Ascending aorta (tissue), 2 donors: ENCODE measurements around the gene SHLD1. TPM values are rescaled to one million over a fixed set of nuclear protein-coding genes. Genes with fewer than 3 reads are reported as not detected.
"Not testable (repeated sequence)": the region's sequence is repeated elsewhere in the genome, so short reads cannot be mapped to it uniquely, and the experiment has no call there.

Experiments
- DNase-seq, 2 donors: peaks; one replicate each; pipeline ENCODE4 v3.0.0-alpha.2; 2019; ENCODE audit warnings: low spot score in 2 of 2
- H3K27ac ChIP-seq, 2 donors: fragments of 200-600 bp; sonication (generic); one replicate each; pipeline ENCODE4 v1.5.1; 2016 to 2017; ENCODE audit warnings: mild to moderate bottlenecking in 1 of 2
- H3K27me3 ChIP-seq: fragments of 200-600 bp; sonication (generic); one replicate; pipeline ENCODE4 v1.5.1; 2017
- H3K36me3 ChIP-seq, 2 donors: fragments of 200-600 bp; sonication (generic); one replicate each; pipeline ENCODE4 v1.5.1; 2016
- H3K4me1 ChIP-seq, 2 donors: fragments of 200-600 bp; sonication (generic); one replicate each; pipeline ENCODE4 v1.5.1; 2016 to 2017; ENCODE audit warnings: mild to moderate bottlenecking in 1 of 2
- H3K4me3 ChIP-seq, 2 donors: fragments of 200-600 bp; sonication (generic); one replicate each; pipeline ENCODE4 v1.5.1; 2016 to 2017; ENCODE audit warnings: mild to moderate bottlenecking in 1 of 2
- H3K9me3 ChIP-seq, 2 donors: fragments of 200-600 bp; sonication (generic); one replicate each; pipeline ENCODE4 v1.5.1; 2016
- CTCF ChIP-seq, 3 experiments: fragments of 200-600 bp in 2 of 3; fragments of 450-650 bp in 1 of 3; sonication (generic) in 2 of 3; IDR thresholded peaks; one replicate each; pipeline ENCODE4 v1.5.1; 2016 to 2019; ENCODE audit warnings: antibody characterized with exemption in 3 of 3, mild to moderate bottlenecking in 1 of 3, moderate library complexity in 1 of 3
- intact Hi-C: fragments of 100-400 bp; cut with DNase I; formaldehyde crosslinking; loops from one replicate; pipeline ENCODE4 v1.15.1; 2023
- total RNA-seq: library from RNA; depleted of rRNA; stranded (reverse); fragments of >200 nt; gene quantifications from one replicate; pipeline ENCODE4 v1.1.0, GENCODE V29; 2016

SHLD1 gene
- total RNA-seq, 1 donor from 2014 or later = not detected

- DNase-seq = no peak
- H3K4me1 ChIP-seq = no peaks in the 10 kb centered on the region
- H3K27ac ChIP-seq = no peak overlapping the region
- intact Hi-C loops = no loop called here
- no peak overlapping the region for H3K4me3 ChIP-seq
- no peaks in the 10 kb centered on the region for H3K9me3 ChIP-seq
- no peaks in the 10 kb centered on the region for H3K27me3 ChIP-seq
- no peak for TF ChIP-seq CTCF (IDR thresholded peaks at IDR 0.05)
- H3K36me3 ChIP-seq = no peaks in the 10 kb centered on the region
Measured at GRCh38 chr20:5720696-5721095, 29.5 kb upstream of the SHLD1 start.

- H3K27ac ChIP-seq, intact Hi-C loops, DNase-seq, H3K27me3 ChIP-seq, H3K36me3 ChIP-seq, H3K4me1 ChIP-seq, H3K9me3 ChIP-seq, H3K4me3 ChIP-seq: not testable (repeated sequence)
Measured at GRCh38 chr20:5721356-5721755, 28.8 kb upstream of the SHLD1 start.

- Histone ChIP-seq H3K9me3 (no peaks in the 10 kb centered on the region), H3K4me1 (no peaks in the 10 kb centered on the region), H3K27ac (no peak overlapping the region), H3K4me3 (no peak overlapping the region), H3K36me3 (no peaks in the 10 kb centered on the region), H3K27me3 (no peaks in the 10 kb centered on the region)
- no peak for TF ChIP-seq CTCF (IDR thresholded peaks at IDR 0.05)
- DNase-seq = no peak
- intact Hi-C loops = no loop called here
Measured at GRCh38 chr20:5722927-5723326, 27.3 kb upstream of the SHLD1 start.

GRCh38 chr20:5725183-5725463, 25.1 kb upstream of the SHLD1 start:
- intact Hi-C loops, H3K4me1 ChIP-seq, DNase-seq: not testable (repeated sequence)

GRCh38 chr20:5727018-5727515, 23.1 kb upstream of the SHLD1 start:
- no peak for DNase-seq

More at GRCh38 chr20:5725183-5725463, 25.1 kb upstream of the SHLD1 start:
- not testable (repeated sequence) for H3K4me3 ChIP-seq, H3K9me3 ChIP-seq, H3K27ac ChIP-seq, H3K27me3 ChIP-seq, H3K36me3 ChIP-seq

GRCh38 chr20:5729348-5729747, 20.9 kb upstream of the SHLD1 start:
- H3K9me3 ChIP-seq = no peaks in the 10 kb centered on the region
- H3K36me3 ChIP-seq = no peaks in the 10 kb centered on the region
- H3K27ac ChIP-seq = no peak overlapping the region
- TF ChIP-seq CTCF (IDR thresholded peaks at IDR 0.05) = no peak
- H3K4me1 ChIP-seq = no peaks in the 10 kb centered on the region
- no peak for DNase-seq
- H3K27me3 ChIP-seq = no peaks in the 10 kb centered on the region
- intact Hi-C loops = no loop called here
- H3K4me3 ChIP-seq = no peak overlapping the region

More at GRCh38 chr20:5727018-5727515, 23.1 kb upstream of the SHLD1 start:
- H3K27me3 ChIP-seq = no peaks in the 10 kb centered on the region
- H3K4me3 ChIP-seq = no peak overlapping the region
- H3K9me3 ChIP-seq = no peaks in the 10 kb centered on the region
- H3K36me3 ChIP-seq = no peaks in the 10 kb centered on the region
- intact Hi-C loops = no loop called here
- TF ChIP-seq CTCF (IDR thresholded peaks at IDR 0.05) = no peak
- no peak overlapping the region for H3K27ac ChIP-seq
- no peaks in the 10 kb centered on the region for H3K4me1 ChIP-seq

- DNase-seq = no peak
- Histone ChIP-seq H3K27ac (no peak overlapping the region), H3K4me3 (no peak overlapping the region), H3K9me3 (no peaks in the 10 kb centered on the region), H3K27me3 (no peaks in the 10 kb centered on the region), H3K36me3 (no peaks in the 10 kb centered on the region), H3K4me1 (no peaks in the 10 kb centered on the region)
- no peak for TF ChIP-seq CTCF (IDR thresholded peaks at IDR 0.05)
- intact Hi-C loops = no loop called here
Measured at GRCh38 chr20:5730131-5730530, 20.1 kb upstream of the SHLD1 start.
